HEK293 (cell line): Measurements from ENCODE around the gene APRT.

ENCODE experiments used
- CTCF ChIA-PET: fragments of 350-600 bp; formaldehyde crosslinking; extraction: SDS; loops from one replicate; lab custom pipeline; 2021; ENCODE audit warnings: antibody characterized with exemption; lab: Yijun Ruan, JAX
- POLR2A ChIA-PET: fragments of 300-600 bp; formaldehyde crosslinking; extraction: SDS; loops from one replicate; lab custom pipeline; 2020; ENCODE audit warnings: antibody characterized with exemption, inconsistent platforms; lab: Yijun Ruan, JAX
- H3K27ac ChIP-seq: fragments of 200-500 bp; sonication (Bioruptor generic); 2 replicates; pipeline ENCODE4 v1.5.1; 2014; ENCODE audit warnings: low read depth, low read length, control low read depth, inconsistent platforms; ENCODE audit errors: extremely low read depth
- H3K36me3 ChIP-seq, 2 experiments: fragments of 200-500 bp in 1 of 2; sonication (Bioruptor generic) in 1 of 2; 1 replicate in 1 of 2; 2 replicates in 1 of 2; pipeline ENCODE4 v1.5.1; 2014 to 2017; ENCODE audit warnings: inconsistent platforms in 2 of 2, low read length in 2 of 2; ENCODE audit not compliant: control insufficient read depth in 2 of 2, insufficient read depth in 1 of 2
- H3K4me1 ChIP-seq: fragments of 200-500 bp; sonication (Bioruptor generic); 2 replicates; pipeline ENCODE4 v1.5.1; 2014; ENCODE audit warnings: mild to moderate bottlenecking, low read length, inconsistent platforms; ENCODE audit not compliant: control insufficient read depth, insufficient read depth
- H3K4me3 ChIP-seq: 2 replicates; pipeline ENCODE4 v1.5.1; 2011; ENCODE audit warnings: low read depth, mild to moderate bottlenecking, control low read depth, low read length, moderate library complexity
- H3K9me3 ChIP-seq: fragments of 200-500 bp; sonication (Bioruptor generic); 2 replicates; pipeline ENCODE4 v1.5.1; 2014; ENCODE audit warnings: low read depth, low read length, inconsistent platforms; ENCODE audit not compliant: control insufficient read depth, insufficient read depth
- BCL11B ChIP-seq: fragments of 450-650 bp; formaldehyde crosslinking; IDR thresholded peaks from 2 replicates; pipeline ENCODE4 v1.5.1; 2016; ENCODE audit warnings: low read depth, missing biosample characterization, missing genetic modification characterization
- CTCF ChIP-seq: fragments of 450-650 bp; formaldehyde crosslinking; IDR thresholded peaks from 2 replicates; pipeline ENCODE4 v1.5.1; 2016; ENCODE audit warnings: missing biosample characterization, missing genetic modification characterization
- GLI4 ChIP-seq: fragments of 450-650 bp; formaldehyde crosslinking; IDR thresholded peaks from 2 replicates; pipeline ENCODE4 v1.5.1; 2016; ENCODE audit warnings: missing biosample characterization, missing genetic modification characterization
- GLIS2 ChIP-seq: fragments of 450-650 bp; formaldehyde crosslinking; IDR thresholded peaks from 2 replicates; pipeline ENCODE4 v1.5.1; 2016; ENCODE audit warnings: missing biosample characterization, missing genetic modification characterization
- KLF7 ChIP-seq: fragments of 450-650 bp; formaldehyde crosslinking; IDR thresholded peaks from 2 replicates; pipeline ENCODE4 v1.5.1; 2016; ENCODE audit warnings: missing biosample characterization, missing genetic modification characterization, borderline replicate concordance
- REPIN1 ChIP-seq: fragments of 450-650 bp; formaldehyde crosslinking; IDR thresholded peaks from 2 replicates; pipeline ENCODE4 v1.5.1; 2017; ENCODE audit warnings: missing biosample characterization, missing genetic modification characterization, low read depth
- YY1 ChIP-seq: fragments of 450-650 bp; formaldehyde crosslinking; IDR thresholded peaks from 2 replicates; pipeline ENCODE4 v1.5.1; 2018; ENCODE audit warnings: missing biosample characterization, missing genetic modification characterization
- YY2 ChIP-seq: fragments of 450-650 bp; formaldehyde crosslinking; IDR thresholded peaks from 2 replicates; pipeline ENCODE4 v1.5.1; 2016; ENCODE audit warnings: missing biosample characterization, missing genetic modification characterization
- ZBTB10 ChIP-seq: fragments of 450-650 bp; formaldehyde crosslinking; IDR thresholded peaks from 2 replicates; pipeline ENCODE4 v1.5.1; 2016; ENCODE audit warnings: missing biosample characterization, missing genetic modification characterization
- ZBTB17 ChIP-seq: fragments of 450-650 bp; formaldehyde crosslinking; IDR thresholded peaks from 2 replicates; pipeline ENCODE4 v1.5.1; 2016; ENCODE audit warnings: missing biosample characterization, missing genetic modification characterization
- ZBTB48 ChIP-seq: fragments of 450-650 bp; formaldehyde crosslinking; IDR thresholded peaks from 2 replicates; pipeline ENCODE4 v1.5.1; 2016; ENCODE audit warnings: missing biosample characterization, missing genetic modification characterization
- ZEB2 ChIP-seq: fragments of 450-650 bp; formaldehyde crosslinking; IDR thresholded peaks from 2 replicates; pipeline ENCODE4 v1.5.1; 2016; ENCODE audit warnings: missing biosample characterization, missing genetic modification characterization
- ZNF112 ChIP-seq: fragments of 450-650 bp; formaldehyde crosslinking; IDR thresholded peaks from 2 replicates; pipeline ENCODE4 v1.5.0; 2017; ENCODE audit warnings: missing biosample characterization, missing genetic modification characterization
- ZNF184 ChIP-seq: fragments of 450-650 bp; IDR thresholded peaks from 2 replicates; pipeline ENCODE4 v1.5.1; 2018; ENCODE audit warnings: missing biosample characterization, mild to moderate bottlenecking, missing genetic modification characterization
- ZNF335 ChIP-seq: fragments of 450-650 bp; formaldehyde crosslinking; conservative IDR thresholded peaks from 2 replicates; pipeline ENCODE4 v1.5.1; 2016; ENCODE audit warnings: missing biosample characterization, missing genetic modification characterization
- ZNF341 ChIP-seq: fragments of 450-650 bp; formaldehyde crosslinking; IDR thresholded peaks from 2 replicates; pipeline ENCODE4; 2016; ENCODE audit warnings: low read depth, missing biosample characterization, missing genetic modification characterization
- ZNF391 ChIP-seq: fragments of 450-650 bp; formaldehyde crosslinking; IDR thresholded peaks from 2 replicates; pipeline ENCODE4 v1.5.1; 2016; ENCODE audit warnings: low read depth, missing biosample characterization, missing genetic modification characterization, borderline replicate concordance
- ZNF398 ChIP-seq: fragments of 450-650 bp; formaldehyde crosslinking; IDR thresholded peaks from 2 replicates; pipeline ENCODE4 v1.5.1; 2017; ENCODE audit warnings: missing biosample characterization, missing genetic modification characterization
- ZNF549 ChIP-seq: fragments of 450-650 bp; IDR thresholded peaks from 2 replicates; pipeline ENCODE4 v1.5.1; 2018; ENCODE audit warnings: missing biosample characterization, missing genetic modification characterization, mild to moderate bottlenecking, inconsistent platforms, moderate library complexity
- ZNF558 ChIP-seq: fragments of 450-650 bp; formaldehyde crosslinking; IDR thresholded peaks from 2 replicates; pipeline ENCODE4 v1.5.1; 2016; ENCODE audit warnings: missing biosample characterization, missing genetic modification characterization
- ZNF626 ChIP-seq: fragments of 450-650 bp; sonication (Bioruptor Pico); formaldehyde crosslinking; IDR thresholded peaks from 2 replicates; pipeline ENCODE4 v1.5.1; 2018; ENCODE audit warnings: missing biosample characterization, missing genetic modification characterization, inconsistent platforms
- ZNF658 ChIP-seq: fragments of 450-650 bp; formaldehyde crosslinking; IDR thresholded peaks from 2 replicates; pipeline ENCODE4; 2016; ENCODE audit warnings: missing biosample characterization, missing genetic modification characterization
- ZNF701 ChIP-seq: fragments of 450-650 bp; formaldehyde crosslinking; IDR thresholded peaks from 2 replicates; pipeline ENCODE4 v1.5.1; 2016; ENCODE audit warnings: missing biosample characterization, missing genetic modification characterization
- ZNF792 ChIP-seq: fragments of 450-650 bp; formaldehyde crosslinking; IDR thresholded peaks from 2 replicates; pipeline ENCODE4 v1.5.1; 2016; ENCODE audit warnings: missing biosample characterization, missing genetic modification characterization
- ZSCAN23 ChIP-seq: fragments of 450-650 bp; formaldehyde crosslinking; IDR thresholded peaks from 2 replicates; pipeline ENCODE4 v1.5.1; 2016; ENCODE audit warnings: missing biosample characterization, missing genetic modification characterization

APRT gene

GRCh38 chr16:88814144-88814502, 2.4 kb upstream of the APRT start (continued):
- TF ChIP-seq ZNF626 (tag by site-specific recombination) (no peak), ZNF558 (tag by site-specific recombination) (no peak), ZNF658 (tag by site-specific recombination) (no peak), ZNF398 (tag by site-specific recombination) (no peak), ZNF701 (tag by site-specific recombination) (no peak), ZNF792 (no peak)

GRCh38 chr16:88813269-88814143, 1.8 kb upstream of the APRT start:
- no peak overlapping the region for H3K27ac ChIP-seq
- peaks cover 3% of the 10 kb centered on the region; the same call in 1 of the 2 replicates for H3K4me1 ChIP-seq
- H3K9me3 ChIP-seq: no peaks in the 10 kb centered on the region
- H3K4me3 ChIP-seq: no peak overlapping the region
- peaks cover 0 to 26% of the 10 kb centered on the region in 2 experiments; a peak in 1 of 3 replicates for H3K36me3 ChIP-seq
- TF ChIP-seq ZBTB10 (no peak), REPIN1 (tag by site-specific recombination) (no peak)
- ChIA-PET POLR2A (interaction anchor here (0.5 to 5.2 kb wide), 4 partner anchors 12 to 358 kb away, joined by 3 to 23 read pairs (median 4); partner anchors contain the start of genes GALNS and TRAPPC2L), CTCF (interaction anchor here (1.1 to 5.1 kb wide), 3 partner anchors 44 to 357 kb away, joined by 3 to 19 read pairs (median 8); no protein-coding TSS in a partner anchor)

- H3K4me3 ChIP-seq: peak overlapping the region; percentile 51
- H3K36me3 ChIP-seq: peaks cover 0 to 34% of the 10 kb centered on the region in 2 experiments; a peak in 1 of 3 replicates
- peaks cover 3% of the 10 kb centered on the region; the same call in 1 of the 2 replicates for H3K4me1 ChIP-seq
- H3K27ac ChIP-seq: peak overlapping the region; percentile 87
- H3K9me3 ChIP-seq: no peaks in the 10 kb centered on the region
- POLR2A ChIA-PET: interaction anchor here (0.5 to 5.2 kb wide), 9 partner anchors 11 to 358 kb away, joined by 3 to 33 read pairs (median 4); partner anchors contain the start of genes GALNS and TRAPPC2L
- CTCF ChIA-PET: interaction anchor here (0.8 to 5.1 kb wide), 5 partner anchors 45 to 477 kb away, joined by 3 to 19 read pairs (median 4); no protein-coding TSS in a partner anchor
- TF ChIP-seq ZEB2 (tag by site-specific recombination) (no peak), YY1 (tag by site-specific recombination) (no peak), ZNF335 (tag by site-specific recombination) (peak; percentile 73), KLF7 (tag by site-specific recombination) (peak; percentile 61; the same call in 1 of the 2 replicates), ZNF391 (tag by site-specific recombination) (no peak), GLIS2 (tag by site-specific recombination) (peak; percentile 32; the same call in 1 of the 2 replicates), ZBTB17 (tag by site-specific recombination) (peak; percentile 50; the same call in 1 of the 2 replicates), CTCF (tag by site-specific recombination) (peak; percentile 38; the same call in 1 of the 2 replicates), ZBTB48 (tag by site-specific recombination) (peak; percentile 17), ZSCAN23 (no peak), ZNF549 (no peak), ZNF341 (peak; percentile 87), YY2 (peak; percentile 36; the same call in 1 of the 2 replicates), ZNF184 (tag by site-specific recombination) (no peak), ZNF112 (tag by site-specific recombination) (no peak), GLI4 (no peak), BCL11B (tag by site-specific recombination) (0 out of 2 replicates have a peak, but pooled peaks have one; percentile 7)
Observed at GRCh38 chr16:88812513-88813268, 963 bp upstream of the APRT start.
